Hepatocyte (in vitro differentiated cells): ENCODE data around the gene HTD2.

ENCODE experiments used
- EZH2 ChIP-seq: fragments of 200-600 bp; sonication (generic); IDR thresholded peaks from 2 replicates; pipeline ENCODE4 v1.6.1; 2016; ENCODE audit warnings: antibody characterized with exemption, mild to moderate bottlenecking, borderline replicate concordance
- EZH2phosphoT487 ChIP-seq: fragments of 200-600 bp; sonication (generic); IDR thresholded peaks from one replicate; pipeline ENCODE4 v1.6.1; 2018; ENCODE audit warnings: antibody characterized with exemption, mild to moderate bottlenecking, low read depth, moderate library complexity; ENCODE audit not compliant: unreplicated experiment, severe bottlenecking
- TF ChIP-seq, protein P1 (sequence below): fragments of 200-600 bp; sonication (generic); IDR thresholded peaks from 2 replicates; pipeline ENCODE4 v1.5.1; 2016; ENCODE audit warnings: antibody characterized with exemption, mild to moderate bottlenecking; ENCODE audit not compliant: poor library complexity

DNA sequence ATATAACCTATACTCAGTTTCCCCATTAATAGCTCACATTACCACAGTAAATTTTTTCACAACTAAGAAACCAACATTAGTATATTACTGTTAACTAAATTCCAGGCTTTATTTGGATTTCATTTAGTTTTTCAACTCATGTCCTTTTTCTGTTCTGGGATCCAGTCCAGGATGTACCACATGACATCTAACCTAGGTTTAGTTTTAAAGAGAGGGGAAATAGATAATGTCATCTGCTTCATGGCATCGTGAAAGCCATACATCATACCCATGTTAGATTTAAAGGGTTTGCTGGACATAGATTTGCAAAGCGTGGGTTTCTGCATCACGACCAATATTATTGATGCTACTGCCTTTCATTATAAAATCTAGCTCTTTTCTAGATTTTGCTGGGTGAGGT, 33.4 kb upstream of the HTD2 start:
- TF ChIP-seq EZH2: no peak
- TF ChIP-seq, protein P1, sequence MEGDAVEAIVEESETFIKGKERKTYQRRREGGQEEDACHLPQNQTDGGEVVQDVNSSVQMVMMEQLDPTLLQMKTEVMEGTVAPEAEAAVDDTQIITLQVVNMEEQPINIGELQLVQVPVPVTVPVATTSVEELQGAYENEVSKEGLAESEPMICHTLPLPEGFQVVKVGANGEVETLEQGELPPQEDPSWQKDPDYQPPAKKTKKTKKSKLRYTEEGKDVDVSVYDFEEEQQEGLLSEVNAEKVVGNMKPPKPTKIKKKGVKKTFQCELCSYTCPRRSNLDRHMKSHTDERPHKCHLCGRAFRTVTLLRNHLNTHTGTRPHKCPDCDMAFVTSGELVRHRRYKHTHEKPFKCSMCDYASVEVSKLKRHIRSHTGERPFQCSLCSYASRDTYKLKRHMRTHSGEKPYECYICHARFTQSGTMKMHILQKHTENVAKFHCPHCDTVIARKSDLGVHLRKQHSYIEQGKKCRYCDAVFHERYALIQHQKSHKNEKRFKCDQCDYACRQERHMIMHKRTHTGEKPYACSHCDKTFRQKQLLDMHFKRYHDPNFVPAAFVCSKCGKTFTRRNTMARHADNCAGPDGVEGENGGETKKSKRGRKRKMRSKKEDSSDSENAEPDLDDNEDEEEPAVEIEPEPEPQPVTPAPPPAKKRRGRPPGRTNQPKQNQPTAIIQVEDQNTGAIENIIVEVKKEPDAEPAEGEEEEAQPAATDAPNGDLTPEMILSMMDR: no peak
- TF ChIP-seq EZH2phosphoT487: no peak
